Loucy (cell line): Measurements from ENCODE around the gene VSIG10L.

Experiments used
- H2AFZ ChIP-seq: fragments of 200-600 bp; sonication (generic); 2 replicates; pipeline ENCODE4 v1.6.0; 2016; ENCODE audit warnings: antibody characterized with exemption, mild to moderate bottlenecking, low read length, moderate library complexity
- H3F3A ChIP-seq: fragments of 200-600 bp; 2 replicates; pipeline ENCODE4 v1.6.0; 2016; ENCODE audit warnings: antibody characterized with exemption, low read depth, mild to moderate bottlenecking
- H3K27me3 ChIP-seq: fragments of 200-600 bp; sonication (generic); 2 replicates; pipeline ENCODE4 v1.6.1; 2014; ENCODE audit warnings: low read length, mild to moderate bottlenecking; ENCODE audit not compliant: insufficient read depth, poor library complexity, severe bottlenecking
- H3K36me3 ChIP-seq: fragments of 200-600 bp; sonication (generic); 2 replicates; pipeline ENCODE4 v1.6.1; 2016; ENCODE audit warnings: low read length; ENCODE audit not compliant: insufficient read depth
- H3K4me1 ChIP-seq: fragments of 200-600 bp; sonication (generic); 2 replicates; pipeline ENCODE4 v1.5.1; 2014; ENCODE audit warnings: low read length, mild to moderate bottlenecking; ENCODE audit not compliant: insufficient read depth, poor library complexity, severe bottlenecking
- H3K4me2 ChIP-seq: fragments of 200-600 bp; sonication (generic); 2 replicates; pipeline ENCODE4 v1.6.0; 2014; ENCODE audit warnings: antibody characterized with exemption, low read length, low read depth, mild to moderate bottlenecking; ENCODE audit not compliant: poor library complexity, severe bottlenecking
- H3K4me3 ChIP-seq: fragments of 200-600 bp; sonication (generic); 2 replicates; pipeline ENCODE4 v1.5.1; 2014; ENCODE audit warnings: low read length, mild to moderate bottlenecking, mixed read lengths; ENCODE audit not compliant: poor library complexity, severe bottlenecking
- H3K79me2 ChIP-seq: fragments of 200-600 bp; sonication (generic); 2 replicates; pipeline ENCODE4 v1.6.1; 2014; ENCODE audit warnings: low read length; ENCODE audit not compliant: insufficient read depth
- H3K9ac ChIP-seq: fragments of 200-600 bp; sonication (generic); 2 replicates; pipeline ENCODE4 v1.6.0; 2014; ENCODE audit warnings: mild to moderate bottlenecking, low read depth, low read length, moderate library complexity; ENCODE audit not compliant: poor library complexity, severe bottlenecking
- H3K9me2 ChIP-seq: fragments of 200-600 bp; sonication (generic); replicated peaks from 2 replicates; pipeline ENCODE4 v1.6.1; 2016; ENCODE audit warnings: low read depth, low read length, mixed read lengths
- H3K9me3 ChIP-seq: fragments of 200-600 bp; sonication (generic); 2 replicates; pipeline ENCODE4 v1.6.1; 2014; ENCODE audit warnings: mild to moderate bottlenecking, antibody characterized with exemption, low read length, low read depth; ENCODE audit not compliant: insufficient read depth
- H4K20me1 ChIP-seq: fragments of 200-600 bp; sonication (generic); 2 replicates; pipeline ENCODE4 v1.6.0; 2014; ENCODE audit warnings: antibody characterized with exemption, low read length, mild to moderate bottlenecking; ENCODE audit not compliant: insufficient read depth, poor library complexity, severe bottlenecking
- CTCF ChIP-seq: fragments of 200-600 bp; sonication (generic); conservative IDR thresholded peaks from 2 replicates; pipeline ENCODE4 v1.5.1; 2014; ENCODE audit warnings: mild to moderate bottlenecking, antibody characterized with exemption, low read length
- EZH2phosphoT487 ChIP-seq: fragments of 200-600 bp; IDR thresholded peaks from 2 replicates; pipeline ENCODE4 v1.6.1; 2018; ENCODE audit warnings: antibody characterized with exemption, mild to moderate bottlenecking, moderate library complexity, borderline replicate concordance

Gene VSIG10L

GRCh38 chr19:51331193-51331592 is 10.7 kb downstream of the VSIG10L start:
- Histone ChIP-seq H3K79me2 (no peaks in the 10 kb centered on the region), H3K9me2 (no peaks in the 10 kb centered on the region), H2AFZ (no peak overlapping the region), H3K36me3 (no peaks in the 10 kb centered on the region), H3K27me3 (no peaks in the 10 kb centered on the region), H3K4me3 (no peak overlapping the region), H3K4me2 (no peak overlapping the region), H3K4me1 (no peaks in the 10 kb centered on the region), H3K9me3 (no peaks in the 10 kb centered on the region), H3K9ac (no peak overlapping the region), H4K20me1 (no peaks in the 10 kb centered on the region), H3F3A (no peaks in the 10 kb centered on the region)
- TF ChIP-seq EZH2phosphoT487, result no peak
- TF ChIP-seq CTCF, result no peak

GRCh38 chr19:51330366-51330765 is 11.6 kb downstream of the VSIG10L start:
- H3K9ac ChIP-seq, result no peak overlapping the region
- no peaks in the 10 kb centered on the region for H4K20me1 ChIP-seq
- H3K9me2 ChIP-seq, result no peaks in the 10 kb centered on the region
- no peak for TF ChIP-seq EZH2phosphoT487
- no peak for TF ChIP-seq CTCF
- H3K36me3 ChIP-seq, result no peaks in the 10 kb centered on the region
- no peak overlapping the region for H3K4me3 ChIP-seq
- H3K27me3 ChIP-seq, result no peaks in the 10 kb centered on the region
- H3K4me2 ChIP-seq, result no peak overlapping the region
- no peaks in the 10 kb centered on the region for H3K79me2 ChIP-seq
- H2AFZ ChIP-seq, result no peak overlapping the region
- H3K4me1 ChIP-seq, result no peaks in the 10 kb centered on the region
- H3F3A ChIP-seq, result no peaks in the 10 kb centered on the region
- no peaks in the 10 kb centered on the region for H3K9me3 ChIP-seq

GRCh38 chr19:51329411-51329810 is 12.5 kb downstream of the VSIG10L start:
- Histone ChIP-seq H3K4me1 (no peaks in the 10 kb centered on the region), H3K27me3 (no peaks in the 10 kb centered on the region), H3K4me3 (no peak overlapping the region), H4K20me1 (no peaks in the 10 kb centered on the region), H3K79me2 (no peaks in the 10 kb centered on the region), H3F3A (no peaks in the 10 kb centered on the region), H3K9me3 (no peaks in the 10 kb centered on the region), H3K9me2 (no peaks in the 10 kb centered on the region), H3K36me3 (no peaks in the 10 kb centered on the region), H2AFZ (no peak overlapping the region), H3K4me2 (no peak overlapping the region), H3K9ac (no peak overlapping the region)
- TF ChIP-seq EZH2phosphoT487, result no peak
- no peak for TF ChIP-seq CTCF
